ENCODE results near the gene DEDD2.
A peak's percentile ranks its signal among the peaks of the same experiment; 100 is the strongest.

Gene DEDD2

GRCh38 chr19:42188665-42189064 lies 28.8 kb downstream of the DEDD2 start:
- TF ChIP-seq ZNF274 (IDR thresholded peaks at IDR 0.05; ENCODE audit: low read depth, low read length) = no peak
- no peak overlapping the region for H3K4me3 ChIP-seq (ENCODE audit: low read length)

DNA sequence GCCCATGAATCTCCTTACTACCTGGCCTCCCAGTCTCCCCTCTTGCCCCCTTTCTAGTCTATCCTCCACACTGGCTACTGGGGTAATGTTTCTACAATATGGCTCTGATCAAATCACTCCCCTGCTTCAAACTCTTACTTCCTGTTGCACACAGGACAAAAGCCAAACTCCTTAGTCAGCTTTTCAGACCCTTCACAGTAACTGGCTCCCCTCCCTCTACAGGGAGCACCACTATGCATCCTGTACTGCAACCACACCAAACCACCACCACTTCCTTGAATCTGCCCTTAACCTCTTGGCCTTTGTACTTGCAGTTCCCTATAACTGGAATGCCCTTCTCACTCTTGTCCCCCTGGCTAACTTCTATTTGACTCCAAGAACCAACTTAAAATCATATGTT lies 32.2 kb downstream of the DEDD2 start:
- no peak overlapping the region for H3K4me3 ChIP-seq (ENCODE audit: low read length)
- no peak for TF ChIP-seq ZNF274 (IDR thresholded peaks at IDR 0.05; ENCODE audit: low read depth, low read length)

DNA sequence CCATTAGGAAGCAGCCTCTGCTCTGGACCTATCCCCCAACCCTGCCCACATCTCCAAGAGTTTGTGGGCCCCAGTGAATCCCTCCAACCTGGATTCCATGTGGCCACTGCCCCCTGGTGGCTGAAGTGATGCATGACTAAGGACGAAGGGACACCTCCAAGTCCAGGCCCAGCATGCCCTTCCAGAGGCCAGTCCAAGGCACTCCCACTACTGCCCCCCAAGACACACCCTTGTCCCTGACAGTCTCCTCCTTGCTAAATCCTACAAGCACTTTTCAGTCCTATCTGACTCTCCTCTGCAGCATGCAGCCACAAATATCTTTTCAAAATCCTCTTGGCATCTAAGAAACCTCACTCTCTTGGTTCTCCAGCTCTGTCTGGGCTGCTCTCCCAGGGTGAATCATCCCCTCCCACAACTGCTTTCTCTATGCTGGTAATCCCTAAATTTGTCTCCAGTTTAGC lies 33.0 kb downstream of the DEDD2 start:
- no peak overlapping the region for H3K4me3 ChIP-seq (ENCODE audit: low read length)
- TF ChIP-seq ZNF274 (IDR thresholded peaks at IDR 0.05; ENCODE audit: low read depth, low read length) = no peak

GRCh38 chr19:42178791-42179674 lies 38.4 kb downstream of the DEDD2 start:
- no peak for TF ChIP-seq ZNF274 (IDR thresholded peaks at IDR 0.05; ENCODE audit: low read depth, low read length)
- H3K4me3 ChIP-seq (ENCODE audit: low read length) = no peak overlapping the region

GRCh38 chr19:42177686-42178019 lies 39.8 kb downstream of the DEDD2 start:
- H3K4me3 ChIP-seq (ENCODE audit: low read length) = no peak overlapping the region
- TF ChIP-seq ZNF274 (IDR thresholded peaks at IDR 0.05; ENCODE audit: low read depth, low read length) = no peak

GRCh38 chr19:42176990-42177685 lies 40.3 kb downstream of the DEDD2 start:
- no peak for TF ChIP-seq ZNF274 (IDR thresholded peaks at IDR 0.05; ENCODE audit: low read depth, low read length)
- H3K4me3 ChIP-seq (ENCODE audit: low read length) = peak overlapping the region; percentile 47; the same call in 1 of the 2 replicates

- H3K4me3 ChIP-seq (ENCODE audit: low read length) = peak overlapping the region; percentile 47
- TF ChIP-seq ZNF274 (IDR thresholded peaks at IDR 0.05; ENCODE audit: low read depth, low read length) = no peak
Observed at GRCh38 chr19:42176649-42176989, 40.9 kb downstream of the DEDD2 start.

DNA sequence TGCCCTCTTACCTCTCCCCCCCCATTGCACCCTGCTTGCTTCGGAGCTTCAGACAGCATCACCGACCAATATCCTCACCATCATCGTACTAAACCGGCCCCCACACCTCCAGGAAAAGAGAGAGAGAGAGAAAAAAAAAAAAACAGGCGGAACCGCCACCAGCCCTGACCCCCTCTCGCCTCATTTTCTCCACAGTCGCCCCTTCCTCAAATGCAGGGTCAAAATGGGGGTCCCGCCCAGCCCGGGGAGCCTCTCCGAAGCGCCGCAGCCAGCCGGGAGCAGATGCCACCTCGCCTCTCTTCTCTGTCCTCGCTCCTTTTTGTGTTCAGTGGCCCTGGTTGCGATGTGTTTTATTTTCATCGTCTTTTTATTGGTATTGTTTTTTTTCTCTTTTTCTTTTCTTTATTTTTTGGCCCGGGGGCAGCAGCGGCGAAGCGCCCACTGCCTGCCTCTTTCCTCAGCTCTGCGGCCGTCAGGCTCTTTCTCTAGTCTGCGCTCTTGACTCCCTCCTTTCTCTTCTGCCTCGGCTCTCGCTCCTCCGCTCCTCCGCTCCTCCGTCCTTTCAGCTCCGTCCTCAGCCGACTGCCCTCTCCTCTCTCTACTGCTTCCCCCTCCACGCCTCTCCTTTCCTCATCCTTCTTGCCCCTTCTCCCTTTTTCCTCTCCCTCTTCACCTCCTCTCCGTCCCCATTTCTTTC lies 41.4 kb downstream of the DEDD2 start:
- H3K4me3 ChIP-seq (ENCODE audit: low read length) = peak overlapping the region; percentile 47; the same call in 1 of the 2 replicates
- no peak for TF ChIP-seq ZNF274 (IDR thresholded peaks at IDR 0.05; ENCODE audit: low read depth, low read length)

GRCh38 chr19:42174958-42175734 lies 42.3 kb downstream of the DEDD2 start:
- H3K4me3 ChIP-seq (ENCODE audit: low read length) = no peak overlapping the region
- no peak for TF ChIP-seq ZNF274 (IDR thresholded peaks at IDR 0.05; ENCODE audit: low read depth, low read length)

- no peak for TF ChIP-seq ZNF274 (IDR thresholded peaks at IDR 0.05; ENCODE audit: low read depth, low read length)
- no peak overlapping the region for H3K4me3 ChIP-seq (ENCODE audit: low read length)
Observed at GRCh38 chr19:42174188-42174587, 43.3 kb downstream of the DEDD2 start.

GRCh38 chr19:42173695-42174094 lies 43.8 kb downstream of the DEDD2 start:
- TF ChIP-seq ZNF274 (IDR thresholded peaks at IDR 0.05; ENCODE audit: low read depth, low read length) = no peak
- H3K4me3 ChIP-seq (ENCODE audit: low read length) = no peak overlapping the region

DNA sequence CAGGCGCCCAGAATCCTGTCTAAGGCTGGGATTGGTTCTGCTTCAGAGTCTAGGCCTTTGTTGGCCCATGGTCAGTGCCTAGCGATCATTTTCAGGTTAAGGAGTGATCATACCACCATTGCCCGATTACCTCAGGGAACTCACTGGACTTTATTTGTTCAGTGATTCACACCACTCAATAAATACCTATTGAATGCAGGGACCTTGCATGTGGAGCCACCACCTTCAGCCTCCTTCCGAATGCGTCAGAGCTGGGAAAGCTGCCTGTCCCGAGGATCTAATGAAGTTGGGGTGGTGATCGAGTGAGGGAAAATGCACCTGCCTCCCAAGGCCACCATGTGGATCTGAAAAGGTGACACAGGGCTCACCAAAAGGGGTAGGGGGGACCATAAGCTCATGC lies 45.2 kb downstream of the DEDD2 start:
- H3K4me3 ChIP-seq (ENCODE audit: low read length) = no peak overlapping the region
- no peak for TF ChIP-seq ZNF274 (IDR thresholded peaks at IDR 0.05; ENCODE audit: low read depth, low read length)

GRCh38 chr19:42170715-42171114 lies 46.8 kb downstream of the DEDD2 start:
- no peak for TF ChIP-seq ZNF274 (IDR thresholded peaks at IDR 0.05; ENCODE audit: low read depth, low read length)
- no peak overlapping the region for H3K4me3 ChIP-seq (ENCODE audit: low read length)
